ENCODE data around the gene PGM2L1.
"Not testable (repeated sequence)": the region's sequence is repeated elsewhere in the genome, so short reads cannot be mapped to it uniquely, and the experiment has no call there.

The PGM2L1 gene

DNA sequence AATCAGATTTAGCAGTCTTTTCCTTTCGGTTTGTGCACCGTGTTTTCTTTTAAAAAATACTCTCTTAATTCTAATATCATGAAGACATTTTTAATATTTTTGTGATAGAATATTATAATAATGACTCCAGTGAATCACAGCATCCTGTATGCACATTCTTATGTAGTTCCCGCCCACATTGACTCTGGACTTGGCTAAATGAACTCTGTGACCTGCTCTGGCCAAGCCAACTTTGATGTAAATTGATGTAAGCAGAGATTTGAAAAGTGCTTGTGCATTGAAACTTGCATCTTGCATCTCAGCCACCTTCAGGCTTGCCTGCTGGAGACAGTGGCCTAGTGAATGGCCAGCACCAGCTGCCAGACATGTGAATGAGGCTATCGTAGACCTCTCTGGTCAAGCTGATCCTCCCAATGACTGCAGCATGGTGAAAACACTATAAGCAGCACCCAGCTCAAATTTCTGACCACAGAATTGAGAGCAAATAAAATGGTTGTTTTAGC lies 29.2 kb upstream of the PGM2L1 start:
- H3K27me3 ChIP-seq (replicated peaks; ENCODE audit: control insufficient read depth, insufficient read depth, low read length): no peaks in the 10 kb centered on the region
- no peaks in the 10 kb centered on the region for H3K9me3 ChIP-seq (ENCODE audit: control insufficient read depth, low read length)
- no peak for DNase-seq (ENCODE audit: low read depth)
- no peak overlapping the region for H3K4me3 ChIP-seq (ENCODE audit: low read length)
- H3K4me1 ChIP-seq (ENCODE audit: control insufficient read depth, insufficient read depth, low read length): no peaks in the 10 kb centered on the region
- no peaks in the 10 kb centered on the region for H3K36me3 ChIP-seq (ENCODE audit: control insufficient read depth, insufficient read depth, low read length, severe bottlenecking)
- no peak overlapping the region for H3K9ac ChIP-seq (ENCODE audit: low read length)

DNA sequence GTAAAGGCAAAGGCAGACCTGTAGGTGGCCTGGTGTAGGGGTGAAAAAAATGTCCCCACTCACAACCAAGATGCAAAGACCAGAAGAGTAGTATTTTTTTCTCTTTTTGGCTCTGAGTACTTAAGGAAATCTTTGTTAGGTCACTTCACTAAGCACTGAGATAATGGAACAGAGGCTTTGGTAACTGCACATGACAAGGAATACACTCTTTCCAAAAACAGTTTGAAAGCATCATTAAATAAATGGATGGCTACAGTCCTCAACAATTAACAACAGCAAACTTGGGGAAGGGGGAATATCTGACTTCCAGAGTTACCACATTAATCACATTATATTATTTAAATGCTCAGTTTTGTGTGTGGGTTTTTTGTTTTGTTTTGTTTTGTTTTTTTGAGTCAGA lies 26.9 kb upstream of the PGM2L1 start:
- no peak for DNase-seq (ENCODE audit: low read depth)
- H3K27me3 ChIP-seq (replicated peaks; ENCODE audit: control insufficient read depth, insufficient read depth, low read length): no peaks in the 10 kb centered on the region
- no peaks in the 10 kb centered on the region for H3K9me3 ChIP-seq (ENCODE audit: control insufficient read depth, low read length)
- no peaks in the 10 kb centered on the region for H3K36me3 ChIP-seq (ENCODE audit: control insufficient read depth, insufficient read depth, low read length, severe bottlenecking)
- no peak overlapping the region for H3K9ac ChIP-seq (ENCODE audit: low read length)
- no peak overlapping the region for H3K4me3 ChIP-seq (ENCODE audit: low read length)
- H3K4me1 ChIP-seq (ENCODE audit: control insufficient read depth, insufficient read depth, low read length): no peaks in the 10 kb centered on the region

DNA sequence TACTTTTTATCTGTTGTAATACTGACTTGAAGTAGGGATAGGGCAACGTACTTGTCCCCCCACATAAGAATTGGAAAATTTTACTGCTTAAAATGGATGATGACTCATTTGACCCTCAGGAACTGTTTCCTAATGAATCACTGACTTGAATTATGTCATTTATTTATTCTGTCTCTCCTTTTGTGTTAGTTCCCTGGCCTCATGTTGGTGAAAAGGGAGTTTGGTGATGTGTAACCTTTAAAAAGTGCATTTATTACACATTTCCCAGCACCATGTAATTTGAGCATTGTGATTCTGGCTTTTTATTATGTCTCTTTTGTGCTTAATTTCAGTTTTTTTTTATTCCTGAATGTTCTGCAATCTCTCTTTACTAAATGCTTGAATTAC lies 20.3 kb upstream of the PGM2L1 start:
- Histone ChIP-seq H3K4me3 (ENCODE audit: low read length) (no peak overlapping the region), H3K27me3 (replicated peaks; ENCODE audit: control insufficient read depth, insufficient read depth, low read length) (no peaks in the 10 kb centered on the region), H3K36me3 (ENCODE audit: control insufficient read depth, insufficient read depth, low read length, severe bottlenecking) (no peaks in the 10 kb centered on the region), H3K9me3 (ENCODE audit: control insufficient read depth, low read length) (no peaks in the 10 kb centered on the region), H3K9ac (ENCODE audit: low read length) (no peak overlapping the region), H3K4me1 (ENCODE audit: control insufficient read depth, insufficient read depth, low read length) (peaks cover 9% of the 10 kb centered on the region)
- peak; percentile 67 for DNase-seq (ENCODE audit: low read depth)

DNA sequence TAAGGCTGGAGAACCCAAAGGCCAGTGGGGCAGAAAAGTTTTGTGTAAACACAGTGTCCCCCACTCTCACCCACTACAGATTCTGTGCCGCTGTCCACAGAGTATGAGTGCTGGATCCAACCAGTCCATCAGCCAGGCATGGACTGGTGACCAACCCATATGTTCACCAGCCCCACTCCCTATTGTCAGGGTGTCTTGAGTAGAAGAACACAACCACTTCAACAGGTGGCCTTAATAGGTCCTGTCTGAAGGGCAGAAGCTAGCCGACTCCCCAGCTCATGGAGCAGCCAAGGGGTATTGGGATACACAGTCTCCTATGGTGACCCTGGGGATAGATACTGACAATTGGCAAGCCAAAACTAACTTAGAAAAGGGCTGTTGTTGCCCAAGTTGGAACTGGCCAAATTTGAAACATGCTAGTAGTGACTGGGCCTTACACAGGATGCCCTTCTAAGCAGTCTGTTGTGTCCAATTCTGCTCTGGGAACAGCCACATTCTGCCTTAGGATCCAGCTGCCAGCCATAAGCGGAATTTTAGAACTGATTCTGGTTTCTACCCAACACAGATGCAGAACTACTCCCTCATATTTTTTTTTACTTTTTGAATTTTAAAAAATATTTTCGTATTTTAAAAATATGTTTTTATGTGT lies 19.8 kb upstream of the PGM2L1 start:
- H3K9ac ChIP-seq (ENCODE audit: low read length): no peak overlapping the region
- H3K4me1 ChIP-seq (ENCODE audit: control insufficient read depth, insufficient read depth, low read length): peaks cover 9% of the 10 kb centered on the region
- H3K4me3 ChIP-seq (ENCODE audit: low read length): no peak overlapping the region
- no peaks in the 10 kb centered on the region for H3K36me3 ChIP-seq (ENCODE audit: control insufficient read depth, insufficient read depth, low read length, severe bottlenecking)
- DNase-seq (ENCODE audit: low read depth): peak; percentile 14
- no peaks in the 10 kb centered on the region for H3K27me3 ChIP-seq (replicated peaks; ENCODE audit: control insufficient read depth, insufficient read depth, low read length)
- H3K9me3 ChIP-seq (ENCODE audit: control insufficient read depth, low read length): no peaks in the 10 kb centered on the region

DNA sequence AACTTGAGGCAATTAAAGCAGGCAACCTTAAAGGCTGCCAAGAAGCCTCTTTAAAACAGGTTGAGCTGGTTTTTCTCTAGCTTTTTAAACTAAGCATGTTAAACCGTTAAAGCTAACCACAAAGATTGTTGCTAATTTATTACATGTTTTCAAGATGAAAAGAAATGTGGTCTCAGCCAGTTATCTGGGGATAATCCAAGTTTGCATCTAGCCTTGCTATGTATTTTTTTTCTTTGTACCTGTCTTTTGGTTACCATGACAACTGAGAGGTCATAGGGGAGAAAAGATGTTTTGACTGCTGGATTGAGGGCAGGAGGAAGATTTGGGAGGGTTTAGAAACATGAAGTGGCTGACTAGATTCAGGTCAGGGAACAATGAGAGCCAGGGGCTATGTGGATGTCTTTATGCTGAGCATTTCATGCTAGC lies 19.2 kb upstream of the PGM2L1 start:
- peaks cover 9% of the 10 kb centered on the region for H3K4me1 ChIP-seq (ENCODE audit: control insufficient read depth, insufficient read depth, low read length)
- H3K36me3 ChIP-seq (ENCODE audit: control insufficient read depth, insufficient read depth, low read length, severe bottlenecking): no peaks in the 10 kb centered on the region
- no peak overlapping the region for H3K4me3 ChIP-seq (ENCODE audit: low read length)
- H3K27me3 ChIP-seq (replicated peaks; ENCODE audit: control insufficient read depth, insufficient read depth, low read length): no peaks in the 10 kb centered on the region
- no peaks in the 10 kb centered on the region for H3K9me3 ChIP-seq (ENCODE audit: control insufficient read depth, low read length)
- no peak overlapping the region for H3K9ac ChIP-seq (ENCODE audit: low read length)
- no peak for DNase-seq (ENCODE audit: low read depth)

DNA sequence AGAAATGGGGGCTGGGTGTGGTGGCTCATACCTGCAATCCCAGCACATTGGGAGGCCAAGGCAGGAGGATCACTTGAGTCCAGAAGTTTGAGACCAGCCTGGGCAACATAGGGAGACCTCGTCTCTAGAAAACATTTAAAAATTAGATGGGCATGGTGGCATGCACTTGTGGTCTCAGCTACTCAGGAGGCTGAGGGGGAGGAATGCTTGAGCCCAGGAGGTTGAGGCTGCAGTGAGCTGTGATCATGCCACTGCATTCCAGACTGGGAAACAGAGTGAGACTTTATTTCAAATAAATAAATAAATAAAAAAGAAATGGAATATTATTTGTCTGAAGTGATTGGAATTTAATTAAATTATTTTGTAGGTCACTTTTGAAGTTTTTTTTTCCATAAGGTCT lies 18.7 kb upstream of the PGM2L1 start:
- H3K4me1 ChIP-seq (ENCODE audit: control insufficient read depth, insufficient read depth, low read length); H3K27me3 ChIP-seq (replicated peaks; ENCODE audit: control insufficient read depth, insufficient read depth, low read length); DNase-seq (ENCODE audit: low read depth); H3K36me3 ChIP-seq (ENCODE audit: control insufficient read depth, insufficient read depth, low read length, severe bottlenecking); H3K4me3 ChIP-seq (ENCODE audit: low read length); H3K9me3 ChIP-seq (ENCODE audit: control insufficient read depth, low read length); H3K9ac ChIP-seq (ENCODE audit: low read length): not testable (repeated sequence)

DNA sequence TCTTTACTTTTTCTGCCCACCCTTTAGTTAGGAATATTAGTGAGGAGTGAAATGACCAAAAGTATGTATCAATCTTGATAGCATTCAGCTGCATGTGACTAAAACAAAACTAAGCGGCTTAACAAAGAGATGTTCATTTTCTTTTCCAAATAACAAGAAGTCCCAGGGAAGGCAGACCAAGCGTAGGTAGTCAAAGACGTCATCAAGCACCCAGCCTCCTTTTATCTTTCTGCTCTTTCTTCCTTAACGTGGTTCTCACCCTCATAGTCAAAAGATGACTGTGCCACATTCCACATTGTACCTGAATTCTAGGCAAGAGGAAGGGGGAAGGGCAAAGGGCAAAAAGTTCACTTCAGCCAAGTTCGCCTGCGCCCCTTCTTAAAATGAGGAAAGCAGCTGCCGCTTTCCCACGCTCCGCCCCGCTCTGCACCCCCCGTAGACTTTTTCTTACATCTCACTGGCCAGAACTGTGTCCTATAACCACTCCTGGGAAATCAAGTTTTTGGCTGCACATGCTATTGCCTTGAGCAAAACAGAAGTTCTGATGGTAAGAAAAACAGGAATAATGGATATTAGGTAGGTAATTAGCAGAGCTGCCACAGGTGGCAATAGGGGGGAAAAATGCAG lies 14.6 kb upstream of the PGM2L1 start:
- H3K36me3 ChIP-seq (ENCODE audit: control insufficient read depth, insufficient read depth, low read length, severe bottlenecking): no peaks in the 10 kb centered on the region
- no peaks in the 10 kb centered on the region for H3K4me1 ChIP-seq (ENCODE audit: control insufficient read depth, insufficient read depth, low read length)
- H3K27me3 ChIP-seq (replicated peaks; ENCODE audit: control insufficient read depth, insufficient read depth, low read length): no peaks in the 10 kb centered on the region
- no peak overlapping the region for H3K4me3 ChIP-seq (ENCODE audit: low read length)
- no peak for DNase-seq (ENCODE audit: low read depth)
- no peaks in the 10 kb centered on the region for H3K9me3 ChIP-seq (ENCODE audit: control insufficient read depth, low read length)
- no peak overlapping the region for H3K9ac ChIP-seq (ENCODE audit: low read length)

DNA sequence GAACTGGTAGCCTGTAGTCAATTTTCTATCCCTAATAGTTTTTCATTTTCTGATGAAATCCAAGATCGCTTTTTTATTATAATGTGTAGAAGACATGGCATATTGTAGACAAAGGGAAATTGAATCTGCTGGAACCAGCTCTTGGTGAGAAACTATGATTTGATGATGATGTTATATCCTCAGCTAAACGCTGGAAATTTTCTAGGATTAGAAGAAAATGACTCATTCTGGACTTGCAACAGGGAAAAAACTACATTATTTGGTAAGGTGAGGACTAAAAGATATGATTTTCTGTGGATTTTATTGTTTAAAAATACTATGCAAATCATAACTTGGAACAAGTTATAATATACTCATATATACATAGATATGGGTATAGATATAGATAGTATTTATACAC lies 14.1 kb upstream of the PGM2L1 start:
- H3K4me3 ChIP-seq (ENCODE audit: low read length): no peak overlapping the region
- H3K9me3 ChIP-seq (ENCODE audit: control insufficient read depth, low read length): no peaks in the 10 kb centered on the region
- no peaks in the 10 kb centered on the region for H3K4me1 ChIP-seq (ENCODE audit: control insufficient read depth, insufficient read depth, low read length)
- H3K9ac ChIP-seq (ENCODE audit: low read length): no peak overlapping the region
- H3K27me3 ChIP-seq (replicated peaks; ENCODE audit: control insufficient read depth, insufficient read depth, low read length): no peaks in the 10 kb centered on the region
- H3K36me3 ChIP-seq (ENCODE audit: control insufficient read depth, insufficient read depth, low read length, severe bottlenecking): no peaks in the 10 kb centered on the region
- peak; percentile 19 for DNase-seq (ENCODE audit: low read depth)

DNA sequence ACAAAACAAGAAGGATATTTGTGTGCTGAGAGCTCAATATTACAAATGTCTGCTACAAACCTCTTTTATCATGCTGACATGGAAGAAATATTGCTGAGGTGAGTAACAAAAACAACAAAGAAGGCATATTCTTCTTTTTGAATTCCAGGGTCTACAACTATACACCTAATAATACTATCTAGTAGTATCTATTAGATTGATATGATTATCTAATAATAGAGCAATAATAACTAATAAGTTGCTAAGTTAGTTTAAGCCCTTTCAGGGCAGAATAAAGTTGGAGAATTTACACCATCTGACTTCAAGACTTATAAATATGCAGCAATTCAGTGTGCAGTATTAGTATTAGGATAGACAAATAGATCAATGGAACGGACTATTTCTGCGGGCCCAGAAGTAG lies 11.4 kb upstream of the PGM2L1 start:
- Histone ChIP-seq H3K9me3 (ENCODE audit: control insufficient read depth, low read length) (no peaks in the 10 kb centered on the region), H3K27me3 (replicated peaks; ENCODE audit: control insufficient read depth, insufficient read depth, low read length) (no peaks in the 10 kb centered on the region), H3K4me3 (ENCODE audit: low read length) (no peak overlapping the region), H3K9ac (ENCODE audit: low read length) (no peak overlapping the region), H3K4me1 (ENCODE audit: control insufficient read depth, insufficient read depth, low read length) (no peaks in the 10 kb centered on the region), H3K36me3 (ENCODE audit: control insufficient read depth, insufficient read depth, low read length, severe bottlenecking) (no peaks in the 10 kb centered on the region)
- DNase-seq (ENCODE audit: low read depth): no peak

DNA sequence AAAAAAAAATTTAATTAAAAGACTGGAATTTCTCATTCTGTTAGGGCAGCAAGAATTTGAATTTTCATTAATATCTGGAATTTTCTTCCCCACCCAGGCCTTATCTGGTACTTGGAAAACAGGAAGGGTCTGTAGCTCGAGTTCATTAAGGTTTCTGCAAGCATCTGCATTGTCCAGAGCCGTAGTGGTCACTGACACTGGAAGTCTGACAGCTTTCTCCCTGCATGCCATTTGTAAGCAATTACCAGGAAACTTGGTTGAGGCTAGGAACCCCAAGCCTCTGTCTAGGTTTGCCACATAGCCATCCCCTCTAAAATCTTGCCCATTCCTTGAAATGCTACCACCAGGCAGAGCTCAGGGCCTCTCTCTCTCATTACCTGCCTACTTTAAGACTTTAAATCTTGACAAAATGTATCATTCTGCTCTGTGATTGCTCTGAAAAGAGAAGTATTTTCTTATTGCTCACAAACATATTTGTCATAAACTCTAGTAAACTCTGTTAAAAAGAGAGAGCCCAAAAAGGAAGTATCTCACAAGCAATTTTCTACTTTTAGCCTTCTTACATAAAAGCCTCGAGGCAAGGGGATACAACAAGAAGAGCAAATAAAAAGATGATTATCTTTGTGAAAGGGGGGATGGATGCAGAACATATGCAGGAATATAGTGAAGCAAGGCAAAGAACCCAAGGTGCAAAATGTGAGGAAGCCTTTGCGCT lies 5.5 kb upstream of the PGM2L1 start:
- Histone ChIP-seq H3K36me3 (ENCODE audit: control insufficient read depth, insufficient read depth, low read length, severe bottlenecking) (no peaks in the 10 kb centered on the region), H3K4me1 (ENCODE audit: control insufficient read depth, insufficient read depth, low read length) (no peaks in the 10 kb centered on the region), H3K9ac (ENCODE audit: low read length) (no peak overlapping the region), H3K9me3 (ENCODE audit: control insufficient read depth, low read length) (no peaks in the 10 kb centered on the region), H3K27me3 (replicated peaks; ENCODE audit: control insufficient read depth, insufficient read depth, low read length) (no peaks in the 10 kb centered on the region), H3K4me3 (ENCODE audit: low read length) (no peak overlapping the region)
- DNase-seq (ENCODE audit: low read depth): no peak

DNA sequence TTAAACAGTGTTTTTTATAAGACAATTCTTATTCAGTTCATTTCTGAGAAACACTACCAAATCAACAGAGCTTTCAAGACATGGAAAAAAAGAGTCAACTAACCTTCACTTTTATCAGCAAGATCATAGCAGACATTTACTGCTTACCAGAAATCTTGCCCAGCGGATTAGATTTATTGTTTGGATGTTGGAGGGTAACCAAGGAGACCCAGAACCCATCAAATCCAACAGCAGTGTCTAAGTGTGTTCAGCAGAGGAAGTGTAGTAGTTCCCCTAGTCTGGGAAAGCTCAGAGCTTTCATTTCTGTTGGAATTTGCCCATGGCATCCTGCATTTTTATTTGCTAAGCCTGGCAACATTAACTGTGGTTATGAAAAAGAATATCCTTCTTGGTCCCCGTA lies 2.4 kb upstream of the PGM2L1 start:
- no peak for DNase-seq (ENCODE audit: low read depth)
- H3K4me1 ChIP-seq (ENCODE audit: control insufficient read depth, insufficient read depth, low read length): peaks cover 5% of the 10 kb centered on the region
- no peak overlapping the region for H3K9ac ChIP-seq (ENCODE audit: low read length)
- H3K4me3 ChIP-seq (ENCODE audit: low read length): no peak overlapping the region
- H3K27me3 ChIP-seq (replicated peaks; ENCODE audit: control insufficient read depth, insufficient read depth, low read length): no peaks in the 10 kb centered on the region
- H3K36me3 ChIP-seq (ENCODE audit: control insufficient read depth, insufficient read depth, low read length, severe bottlenecking): no peaks in the 10 kb centered on the region
- H3K9me3 ChIP-seq (ENCODE audit: control insufficient read depth, low read length): no peaks in the 10 kb centered on the region

Measured in adipocyte (in vitro differentiated cells).